ENCODE results near the gene CEP68.

The CEP68 gene

DNA sequence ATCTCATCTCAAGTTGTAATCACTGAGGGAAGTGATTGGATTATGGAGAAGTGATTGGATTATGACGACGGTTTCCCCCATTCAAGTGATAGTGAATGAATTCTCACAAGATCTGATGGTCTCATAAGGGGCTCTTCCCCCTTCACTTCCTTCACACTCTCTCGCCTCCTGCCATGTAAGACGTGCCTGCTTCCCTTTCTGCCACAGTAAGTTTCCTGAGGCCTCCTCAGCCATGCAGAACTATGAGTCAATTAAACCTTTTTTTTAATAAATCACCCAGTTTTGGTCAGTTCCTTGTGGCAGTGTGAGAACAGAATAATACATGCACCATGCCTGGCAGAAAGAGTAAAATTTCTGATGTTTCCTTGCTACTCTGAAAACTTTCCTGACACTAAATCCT is 36.6 kb downstream of the CEP68 start:
- TF ChIP-seq, protein P1, sequence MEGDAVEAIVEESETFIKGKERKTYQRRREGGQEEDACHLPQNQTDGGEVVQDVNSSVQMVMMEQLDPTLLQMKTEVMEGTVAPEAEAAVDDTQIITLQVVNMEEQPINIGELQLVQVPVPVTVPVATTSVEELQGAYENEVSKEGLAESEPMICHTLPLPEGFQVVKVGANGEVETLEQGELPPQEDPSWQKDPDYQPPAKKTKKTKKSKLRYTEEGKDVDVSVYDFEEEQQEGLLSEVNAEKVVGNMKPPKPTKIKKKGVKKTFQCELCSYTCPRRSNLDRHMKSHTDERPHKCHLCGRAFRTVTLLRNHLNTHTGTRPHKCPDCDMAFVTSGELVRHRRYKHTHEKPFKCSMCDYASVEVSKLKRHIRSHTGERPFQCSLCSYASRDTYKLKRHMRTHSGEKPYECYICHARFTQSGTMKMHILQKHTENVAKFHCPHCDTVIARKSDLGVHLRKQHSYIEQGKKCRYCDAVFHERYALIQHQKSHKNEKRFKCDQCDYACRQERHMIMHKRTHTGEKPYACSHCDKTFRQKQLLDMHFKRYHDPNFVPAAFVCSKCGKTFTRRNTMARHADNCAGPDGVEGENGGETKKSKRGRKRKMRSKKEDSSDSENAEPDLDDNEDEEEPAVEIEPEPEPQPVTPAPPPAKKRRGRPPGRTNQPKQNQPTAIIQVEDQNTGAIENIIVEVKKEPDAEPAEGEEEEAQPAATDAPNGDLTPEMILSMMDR (IDR thresholded peaks at IDR 0.05; ENCODE audit: low read depth, low read length, missing control alignments): no peak
- no peak overlapping the region for H3K4me3 ChIP-seq (ENCODE audit: low read depth, low read length)
- DNase-seq (ENCODE audit: low read depth): no peak

- TF ChIP-seq, protein P1 (IDR thresholded peaks at IDR 0.05; ENCODE audit: low read depth, low read length, missing control alignments): no peak
- no peak for DNase-seq (ENCODE audit: low read depth)
Measured at GRCh38 chr2:65093211-65093610, 37.0 kb downstream of the CEP68 start.

GRCh38 chr2:65096948-65097347 is 40.7 kb downstream of the CEP68 start:
- TF ChIP-seq, protein P1 (IDR thresholded peaks at IDR 0.05; ENCODE audit: low read depth, low read length, missing control alignments): no peak
- H3K4me3 ChIP-seq (ENCODE audit: low read depth, low read length): no peak overlapping the region
- DNase-seq (ENCODE audit: low read depth): no peak

More at GRCh38 chr2:65093211-65093610, 37.0 kb downstream of the CEP68 start:
- H3K4me3 ChIP-seq (ENCODE audit: low read depth, low read length): no peak overlapping the region

DNA sequence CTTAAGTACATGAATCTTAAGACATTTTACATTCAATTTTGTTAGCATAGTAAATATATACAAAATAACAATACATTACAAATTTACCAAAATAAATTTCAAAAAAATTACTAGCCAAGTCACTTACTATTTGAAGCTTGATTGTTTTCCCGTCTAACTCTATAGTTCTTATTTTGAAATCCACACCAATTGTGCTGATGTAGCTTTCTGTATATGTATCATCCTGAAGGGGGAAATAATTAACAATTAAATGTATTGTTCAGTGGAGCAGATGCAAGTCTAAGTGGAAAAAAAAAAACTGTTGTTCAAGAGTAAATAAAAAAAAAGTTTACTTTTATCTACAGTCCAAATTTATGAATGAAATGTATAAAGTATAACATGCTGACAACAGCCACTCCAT is 41.6 kb downstream of the CEP68 start:
- TF ChIP-seq, protein P1 (IDR thresholded peaks at IDR 0.05; ENCODE audit: low read depth, low read length, missing control alignments): no peak
- no peak for DNase-seq (ENCODE audit: low read depth)
- no peak overlapping the region for H3K4me3 ChIP-seq (ENCODE audit: low read depth, low read length)

DNA sequence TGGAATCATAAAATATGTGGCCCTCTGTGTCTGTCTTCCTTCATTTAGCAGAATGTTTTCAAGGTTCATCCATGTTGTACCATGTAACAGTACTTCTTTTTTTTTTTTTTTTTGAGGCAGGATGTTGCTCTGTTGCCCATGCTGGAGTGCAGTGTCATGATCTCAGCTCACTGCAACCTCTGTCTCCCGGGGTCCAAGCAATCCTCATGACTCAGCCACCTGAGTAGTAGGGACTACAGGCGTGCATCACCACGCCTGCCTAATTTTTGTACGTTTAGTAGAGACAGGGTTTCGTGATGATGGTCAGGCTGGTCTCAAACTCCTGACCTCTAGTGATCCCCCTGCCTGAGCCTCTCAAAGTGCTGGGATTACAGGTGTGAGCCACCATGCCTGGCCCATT is 42.5 kb downstream of the CEP68 start:
- TF ChIP-seq, protein P1 (IDR thresholded peaks at IDR 0.05; ENCODE audit: low read depth, low read length, missing control alignments): no peak
- no peak for DNase-seq (ENCODE audit: low read depth)
- H3K4me3 ChIP-seq (ENCODE audit: low read depth, low read length): no peak overlapping the region

GRCh38 chr2:65101071-65101470 is 44.9 kb downstream of the CEP68 start:
- no peak overlapping the region for H3K4me3 ChIP-seq (ENCODE audit: low read depth, low read length)
- DNase-seq (ENCODE audit: low read depth): no peak
- TF ChIP-seq, protein P1 (IDR thresholded peaks at IDR 0.05; ENCODE audit: low read depth, low read length, missing control alignments): no peak

- no peak for DNase-seq (ENCODE audit: low read depth)
- TF ChIP-seq, protein P1 (IDR thresholded peaks at IDR 0.05; ENCODE audit: low read depth, low read length, missing control alignments): no peak
- no peak overlapping the region for H3K4me3 ChIP-seq (ENCODE audit: low read depth, low read length)
Measured at GRCh38 chr2:65103013-65103715, 46.9 kb downstream of the CEP68 start.
